ENCODE measurements around the gene MTOR. TPM values are rescaled to one million over a fixed set of nuclear protein-coding genes. Genes with fewer than 3 reads are reported as not detected.

MTOR gene
- total and polyA plus RNA-seq, 2 experiments from 2014 or later: 10.6 to 30.7 TPM

- Histone ChIP-seq H3K27ac (no peak overlapping the region), H3K4me2 (ENCODE audit: unreplicated experiment) (no peak overlapping the region), H3K9me2 (ENCODE audit: insufficient read depth) (no peaks in the 10 kb centered on the region), H3K9me3 (ENCODE audit: low read depth) (no peaks in the 10 kb centered on the region), H3K4me3 (no peak overlapping the region), H3K79me2 (ENCODE audit: insufficient read depth) (no peaks in the 10 kb centered on the region), H2AFZ (no peak overlapping the region), H3K4me1 (ENCODE audit: insufficient read depth) (no peaks in the 10 kb centered on the region), H4K20me1 (ENCODE audit: insufficient read depth) (no peaks in the 10 kb centered on the region), H3F3A (ENCODE audit: insufficient read depth) (no peaks in the 10 kb centered on the region), H3K36me3 (ENCODE audit: low read depth) (peaks cover 58% of the 10 kb centered on the region), H3K27me3 (replicated peaks; ENCODE audit: insufficient read depth) (no peaks in the 10 kb centered on the region), H3K9ac (no peak overlapping the region)
- TF ChIP-seq EZH2 (IDR thresholded peaks at IDR 0.05; ENCODE audit: insufficient read depth, poor library complexity, severe bottlenecking): no peak
- 94 to 100% methylated on average over 1 of the region's 1 CpG for WGBS, 2 experiments (ENCODE audit: low coverage in 1 of 2, low lambda C conversion rate in 2 of 2, missing lambda C conversion rate in 2 of 2)
- no peak for DNase-seq
- in situ Hi-C loops (cut with MboI): no loop called here
Measured at GRCh38 chr1:11216074-11216473, 46.3 kb downstream of the MTOR start.

GRCh38 chr1:11215381-11216005, 46.9 kb downstream of the MTOR start:
- Histone ChIP-seq H2AFZ (no peak overlapping the region), H3K4me2 (ENCODE audit: unreplicated experiment) (no peak overlapping the region), H3K9ac (no peak overlapping the region), H3K27ac (no peak overlapping the region), H3K4me3 (no peak overlapping the region), H3K9me2 (ENCODE audit: insufficient read depth) (no peaks in the 10 kb centered on the region), H3K36me3 (ENCODE audit: low read depth) (peaks cover 58% of the 10 kb centered on the region), H3K4me1 (ENCODE audit: insufficient read depth) (no peaks in the 10 kb centered on the region), H3K79me2 (ENCODE audit: insufficient read depth) (no peaks in the 10 kb centered on the region), H3K27me3 (replicated peaks; ENCODE audit: insufficient read depth) (no peaks in the 10 kb centered on the region), H3F3A (ENCODE audit: insufficient read depth) (no peaks in the 10 kb centered on the region), H3K9me3 (ENCODE audit: low read depth) (no peaks in the 10 kb centered on the region), H4K20me1 (ENCODE audit: insufficient read depth) (no peaks in the 10 kb centered on the region)
- no peak for DNase-seq
- WGBS, 2 experiments (ENCODE audit: low coverage in 1 of 2, low lambda C conversion rate in 2 of 2, missing lambda C conversion rate in 2 of 2): 94 to 99% methylated on average over 2 of the region's 2 CpGs
- TF ChIP-seq EZH2 (IDR thresholded peaks at IDR 0.05; ENCODE audit: insufficient read depth, poor library complexity, severe bottlenecking): no peak
- no peak for TF ChIP-seq EZH2phosphoT487 (IDR thresholded peaks at IDR 0.05; ENCODE audit: insufficient read depth, low read depth)
- in situ Hi-C loops (cut with MboI): no loop called here

- no peaks in the 10 kb centered on the region for H3K27me3 ChIP-seq (replicated peaks; ENCODE audit: insufficient read depth)
- H3K4me2 ChIP-seq (ENCODE audit: unreplicated experiment): no peak overlapping the region
- no peak overlapping the region for H3K27ac ChIP-seq
- H3K9me3 ChIP-seq (ENCODE audit: low read depth): no peaks in the 10 kb centered on the region
- no peaks in the 10 kb centered on the region for H3F3A ChIP-seq (ENCODE audit: insufficient read depth)
- no peak overlapping the region for H2AFZ ChIP-seq
- no peak overlapping the region for H3K4me3 ChIP-seq
- no peaks in the 10 kb centered on the region for H3K4me1 ChIP-seq (ENCODE audit: insufficient read depth)
- in situ Hi-C loops (cut with MboI): no loop called here
- no peak overlapping the region for H3K9ac ChIP-seq
- peaks cover 58% of the 10 kb centered on the region for H3K36me3 ChIP-seq (ENCODE audit: low read depth)
- no peaks in the 10 kb centered on the region for H3K9me2 ChIP-seq (ENCODE audit: insufficient read depth)
- H4K20me1 ChIP-seq (ENCODE audit: insufficient read depth): no peaks in the 10 kb centered on the region
- TF ChIP-seq EZH2phosphoT487 (IDR thresholded peaks at IDR 0.05; ENCODE audit: insufficient read depth, low read depth): no peak
- no peak for TF ChIP-seq EZH2 (IDR thresholded peaks at IDR 0.05; ENCODE audit: insufficient read depth, poor library complexity, severe bottlenecking)
- H3K79me2 ChIP-seq (ENCODE audit: insufficient read depth): no peaks in the 10 kb centered on the region
- no peak for DNase-seq
- WGBS, 2 experiments (ENCODE audit: low coverage in 1 of 2, low lambda C conversion rate in 2 of 2, missing lambda C conversion rate in 2 of 2): 82% methylated on average over 3 of the region's 3 CpGs
Measured at GRCh38 chr1:11214698-11215380, 47.5 kb downstream of the MTOR start.

- Histone ChIP-seq H3K36me3 (ENCODE audit: low read depth) (peaks cover 43% of the 10 kb centered on the region), H4K20me1 (ENCODE audit: insufficient read depth) (no peaks in the 10 kb centered on the region), H3K27me3 (replicated peaks; ENCODE audit: insufficient read depth) (no peaks in the 10 kb centered on the region), H3K9ac (no peak overlapping the region), H3K9me3 (ENCODE audit: low read depth) (no peaks in the 10 kb centered on the region), H3K4me2 (ENCODE audit: unreplicated experiment) (no peak overlapping the region), H3F3A (ENCODE audit: insufficient read depth) (peaks cover 14% of the 10 kb centered on the region), H3K4me1 (ENCODE audit: insufficient read depth) (peaks cover 5% of the 10 kb centered on the region), H3K79me2 (ENCODE audit: insufficient read depth) (no peaks in the 10 kb centered on the region), H3K27ac (no peak overlapping the region), H2AFZ (no peak overlapping the region), H3K9me2 (ENCODE audit: insufficient read depth) (no peaks in the 10 kb centered on the region), H3K4me3 (no peak overlapping the region)
- no peak for DNase-seq
- TF ChIP-seq EZH2 (IDR thresholded peaks at IDR 0.05; ENCODE audit: insufficient read depth, poor library complexity, severe bottlenecking): no peak
- no peak for TF ChIP-seq EZH2phosphoT487 (IDR thresholded peaks at IDR 0.05; ENCODE audit: insufficient read depth, low read depth)
- 96 to 98% methylated on average over 12 of the region's 12 CpGs for WGBS, 2 experiments (ENCODE audit: low coverage in 1 of 2, low lambda C conversion rate in 2 of 2, missing lambda C conversion rate in 2 of 2)
- in situ Hi-C loops (cut with MboI): no loop called here
Measured at GRCh38 chr1:11211925-11212587, 50.3 kb downstream of the MTOR start.
